GM12878 (cell line): ENCODE results near the gene DIAPH2. TPM values are rescaled to one million over a fixed set of nuclear protein-coding genes. Genes with fewer than 3 reads are reported as not detected.

Experiments
- ATAC-seq: fragments of 200-7000 bp; cut with Tn5 transposase; 3 replicates; pipeline ENCODE4 v1.9.1; 2020; ENCODE audit warnings: mild to moderate bottlenecking, moderate library complexity
- BruUV-seq: library from RNA; stranded (reverse); fragments of 400-500 nt; replicated peaks from 2 replicates; lab custom pipeline; 2021; lab: Mats Ljungman, UMichigan
- CTCF ChIA-PET: fragments of 300-600 bp; sonication (Branson Sonifier 250); formaldehyde crosslinking; extraction: SDS; loops from one replicate; lab custom pipeline; 2021; ENCODE audit warnings: inconsistent platforms; lab: Yijun Ruan, JAX
- POLR2A ChIA-PET: fragments of 350-600 bp; formaldehyde crosslinking; extraction: SDS; loops from one replicate; lab custom pipeline; 2021; ENCODE audit warnings: inconsistent platforms; lab: Charles Lee
- RAD21 ChIA-PET: fragments of 300-600 bp; sonication (Branson Sonifier 250); formaldehyde crosslinking; loops from one replicate; lab custom pipeline; 2023; ENCODE audit warnings: antibody characterized with exemption; ENCODE audit not compliant: unreplicated experiment; lab: Charles Lee
- SMC1A ChIA-PET: fragments of 300-600 bp; sonication (Branson Sonifier 250); formaldehyde crosslinking; loops from one replicate; lab custom pipeline; 2023; ENCODE audit not compliant: unreplicated experiment, uncharacterized antibody; lab: Charles Lee
- DNase-seq: peaks from one replicate; pipeline ENCODE4 v3.0.0-alpha.2; 2011; ENCODE audit warnings: low read depth, low spot score
- FAIRE-seq: peaks from 3 replicates; lab custom pipeline; 2011; peaks lifted over from hg19 to GRCh38; lab: Jason Lieb, UNC
- H2AFZ ChIP-seq: 2 replicates; pipeline ENCODE4 v1.6.0; 2011; ENCODE audit warnings: low read depth, low read length, control low read depth; ENCODE audit not compliant: control insufficient read depth
- H3K27ac ChIP-seq: 2 replicates; pipeline ENCODE4 v1.5.1; 2011; ENCODE audit warnings: control low read depth; ENCODE audit not compliant: control insufficient read depth, insufficient read depth
- H3K27me3 ChIP-seq, 2 experiments: replicated peaks in 1 of 2; 2 replicates each; pipeline versions ENCODE4 v1.6.0 to v1.6.1; 2011; ENCODE audit warnings: low read length in 1 of 2; ENCODE audit not compliant: control insufficient read depth in 2 of 2, insufficient read depth in 2 of 2
- H3K36me3 ChIP-seq, 2 experiments: 2 replicates each; pipeline ENCODE4 v1.5.1; 2011; ENCODE audit warnings: low read length in 1 of 2; ENCODE audit not compliant: control insufficient read depth in 2 of 2, insufficient read depth in 2 of 2
- H3K4me1 ChIP-seq: 2 replicates; pipeline ENCODE4 v1.6.1; 2011; ENCODE audit warnings: mild to moderate bottlenecking, low read length, moderate library complexity, mixed read lengths; ENCODE audit not compliant: control insufficient read depth, insufficient read depth
- H3K4me2 ChIP-seq: 2 replicates; pipeline ENCODE4 v1.6.0; 2011; ENCODE audit warnings: control low read depth; ENCODE audit not compliant: control insufficient read depth, insufficient read depth
- H3K4me3 ChIP-seq: fragments of 200-600 bp; sonication (generic); 2 replicates; pipeline ENCODE4 v1.5.1; 2016
- H3K79me2 ChIP-seq: 2 replicates; pipeline ENCODE4 v1.6.0; 2011; ENCODE audit warnings: low read length; ENCODE audit not compliant: control insufficient read depth, insufficient read depth
- H3K9ac ChIP-seq: 2 replicates; pipeline ENCODE4 v1.8.0; 2011; ENCODE audit warnings: low read length, control low read depth, mixed read lengths; ENCODE audit not compliant: control insufficient read depth, insufficient read depth
- H3K9me3 ChIP-seq: replicated peaks from 3 replicates; pipeline ENCODE4 v1.5.1; 2011; ENCODE audit warnings: mild to moderate bottlenecking, low read length; ENCODE audit not compliant: control insufficient read depth, insufficient read depth
- H4K20me1 ChIP-seq: 2 replicates; pipeline ENCODE4 v1.6.0; 2011; ENCODE audit not compliant: control insufficient read depth, insufficient read depth
- CREM ChIP-seq: IDR thresholded peaks from 2 replicates; pipeline ENCODE4 v1.6.1; 2014; ENCODE audit warnings: antibody characterized with exemption, low read depth
- CTCF ChIP-seq, 3 experiments: IDR thresholded peaks in 2 of 3; conservative IDR thresholded peaks in 1 of 3; 2 replicates each; pipeline ENCODE4 v1.5.1; 2011; ENCODE audit warnings: low read depth in 3 of 3, low read length in 3 of 3, mild to moderate bottlenecking in 3 of 3, control low read depth in 2 of 3, moderate library complexity in 2 of 3, inconsistent platforms in 1 of 3, mixed read lengths in 1 of 3; ENCODE audit not compliant: control insufficient read depth in 2 of 3, insufficient read depth in 1 of 3; ENCODE audit errors: extremely low read depth in 1 of 3
- ETV6 ChIP-seq, 2 experiments: fragments of 450-650 bp in 1 of 2; IDR thresholded peaks in 1 of 2; conservative IDR thresholded peaks in 1 of 2; 2 replicates each; pipeline ENCODE4 v1.6.1; 2014; ENCODE audit warnings: antibody characterized with exemption in 1 of 2, borderline replicate concordance in 1 of 2, low read depth in 1 of 2, mild to moderate bottlenecking in 1 of 2, moderate library complexity in 1 of 2
- GATAD2B ChIP-seq: fragments of 450-650 bp; conservative IDR thresholded peaks from 2 replicates; pipeline ENCODE4 v1.6.1; 2017; ENCODE audit warnings: low read depth, mild to moderate bottlenecking, moderate library complexity
- NFYA ChIP-seq: IDR thresholded peaks from 2 replicates; pipeline ENCODE4 v1.6.1; 2011; ENCODE audit warnings: low read depth, mild to moderate bottlenecking, low read length, improper control_type of control experiment, borderline replicate concordance
- PML ChIP-seq: IDR thresholded peaks from 2 replicates; pipeline ENCODE4 v1.6.1; 2012; ENCODE audit warnings: low read length, inconsistent platforms
- POU2F2 ChIP-seq: IDR thresholded peaks from 3 replicates; pipeline ENCODE4 v1.6.1; 2011; ENCODE audit warnings: low read depth, mild to moderate bottlenecking, low read length, borderline replicate concordance
- SKIL ChIP-seq: fragments of 450-650 bp; IDR thresholded peaks from 2 replicates; pipeline ENCODE4 v1.6.1; 2017; ENCODE audit warnings: mild to moderate bottlenecking, low read depth, inconsistent platforms; ENCODE audit not compliant: poor library complexity, severe bottlenecking
- ZBTB40 ChIP-seq: fragments of 450-650 bp; IDR thresholded peaks from 2 replicates; pipeline ENCODE4 v1.6.1; 2016; ENCODE audit warnings: mild to moderate bottlenecking, moderate library complexity, borderline replicate concordance
- WGBS: methylation state at CpG from one replicate; pipeline ENCODE4 v1.1.6; 2016; ENCODE audit warnings: low lambda C conversion rate; ENCODE audit not compliant: insufficient replicate concordance, insufficient coverage; ENCODE audit errors: missing lambda C conversion rate; 5-methylcytosine and 5-hydroxymethylcytosine counted together
- in situ Hi-C: fragments of 300-500 bp; cut with MboI; formaldehyde crosslinking; loops from 9 replicates; pipeline ENCODE4 v1.14.3; 2018; ENCODE audit warnings: mixed read lengths
- intact Hi-C: fragments of 100-400 bp; cut with micrococcal nuclease; formaldehyde crosslinking; loops from one replicate; pipeline ENCODE4 v1.14.2; 2022; ENCODE audit not compliant: unreplicated experiment
- polyA plus RNA-seq, 11 experiments: library from polyadenylated mRNA; depleted of rRNA in 4 of 11; unstranded in 6 of 11; stranded (reverse) in 5 of 11; fragments of >200 nt; fragmentation: Nextera tagmentation in 4 of 11; fragmentation: Illumina TruSeq in 1 of 11; extraction: Ambion mirVana in 4 of 11; extraction: Trizol in 1 of 11; gene quantifications; 1 replicate in 1 of 11; 2 replicates in 10 of 11; pipeline versions ENCODE4 v1.2.1 to v1.2.3, GENCODE V29; 2011 to 2016; ENCODE audit warnings: inconsistent platforms in 2 of 11, missing spikeins in 2 of 11, low read depth in 1 of 11
- total RNA-seq, 4 experiments: library from RNA; depleted of rRNA in 3 of 4; stranded (reverse); fragments of >200 nt in 3 of 4; fragmentation: Illumina TruSeq in 1 of 4; extraction: Trizol in 1 of 4; gene quantifications; 2 replicates each; pipeline versions ENCODE4 v1.2.1 to v1.2.3, GENCODE V29; 2013 to 2021

The DIAPH2 gene
- total and polyA plus RNA-seq, 10 of the 15 experiments (the other 5 are each of a cell fraction or from before 2014, with no cell fraction given) = 2.2 to 16.6 (median 8.8) TPM

GRCh38 chrX:97132664-97133415, 448.2 kb downstream of the DIAPH2 start (continued):
- TF ChIP-seq SKIL (no peak), PML (no peak)

GRCh38 chrX:97145934-97146333, 461.3 kb downstream of the DIAPH2 start:
- ChIA-PET RAD21 (no interaction called here), POLR2A (no interaction called here), CTCF (interaction anchor here (0.6 kb wide), 1 partner anchor 1478 kb away, joined by 3 read pairs; no protein-coding TSS in a partner anchor), SMC1A (no interaction called here)
- Histone ChIP-seq H3K9me3 (no peaks in the 10 kb centered on the region), H3K4me3 (no peak overlapping the region), H3K4me2 (no peak overlapping the region), H3K27me3 (no peaks in the 10 kb centered on the region), H2AFZ (no peak overlapping the region), H4K20me1 (no peaks in the 10 kb centered on the region), H3K36me3 (no peaks in the 10 kb centered on the region), H3K79me2 (no peaks in the 10 kb centered on the region), H3K27ac (no peak overlapping the region), H3K4me1 (no peaks in the 10 kb centered on the region), H3K9ac (no peak overlapping the region)
- no peak for FAIRE-seq
- BruUV-seq = no TSS peak
- no peak for DNase-seq
- intact Hi-C loops (no loop called here), in situ Hi-C loops (no loop called here)
- ATAC-seq = no peak
- WGBS = 50% methylated on average over 1 of the region's 1 CpG
- TF ChIP-seq CTCF (IDR thresholded peaks at IDR 0.05 in 2 of 3, conservative IDR thresholded peaks at IDR 0.05 in 1 of 3; ENCODE audit: control insufficient read depth in 2 of 3, extremely low read depth in 1 of 3, insufficient read depth in 1 of 3, low read depth in 3 of 3, low read length in 3 of 3) = no peak
- TF ChIP-seq ETV6 (conservative IDR thresholded peaks at IDR 0.05 in 1 of 2, IDR thresholded peaks at IDR 0.05 in 1 of 2; ENCODE audit: borderline replicate concordance in 1 of 2, low read depth in 1 of 2) = no peak
- TF ChIP-seq ZBTB40 = no peak
- no peak for TF ChIP-seq POU2F2
- TF ChIP-seq CREM = no peak
- TF ChIP-seq NFYA = no peak
- no peak for TF ChIP-seq GATAD2B
